ENCODE results near the gene IFNG-AS1. TPM values are rescaled to one million over a fixed set of nuclear protein-coding genes. Genes with fewer than 3 reads are reported as not detected.

The IFNG-AS1 gene
- total and polyA plus RNA-seq, 3 experiments from 2014 or later = 0.95 to 35.4 (median 1.6) TPM

DNA sequence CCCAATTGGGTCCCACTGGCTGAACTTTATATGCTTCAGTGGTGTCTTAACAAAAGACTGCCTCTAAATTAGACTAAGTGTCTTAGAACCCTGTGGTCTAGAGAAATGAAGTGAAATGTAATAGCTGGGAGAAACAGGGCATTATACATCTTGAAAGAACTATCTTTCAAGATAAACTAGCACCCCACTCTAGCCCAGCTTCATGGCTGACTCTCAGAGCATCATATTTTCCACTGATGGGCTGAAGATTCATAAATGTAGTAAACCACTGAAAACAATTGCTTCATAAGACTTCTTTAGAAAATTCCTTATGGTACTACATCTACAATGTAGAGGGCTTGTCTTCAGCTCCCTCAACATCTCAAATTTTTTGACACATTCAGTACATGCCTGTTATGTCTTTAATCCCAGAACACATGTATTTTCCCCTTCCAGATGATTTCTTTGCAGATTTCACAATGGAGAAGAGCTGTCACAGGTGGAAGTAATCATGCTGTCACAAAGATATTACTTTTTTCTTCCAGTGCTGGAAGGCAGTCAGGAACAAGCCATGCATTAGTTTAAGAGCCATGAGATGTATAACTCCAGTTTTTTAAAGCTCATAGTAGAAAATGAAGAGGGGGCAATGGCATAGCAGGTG is 48.5 kb downstream of the IFNG-AS1 start:
- Mint-ChIP-seq H3K9me3 (peaks cover 0 to 1% (median 0%) of the 10 kb centered on the region in 5 donors), H3K4me3 (no peak overlapping the region), H3K27me3 (no peaks in the 10 kb centered on the region), H3K36me3 (peaks cover 4 to 9% (median 7%) of the 10 kb centered on the region in 3 donors), H3K4me1 (peaks cover 39 to 64% (median 57%) of the 10 kb centered on the region in 3 donors), H3K27ac (peak overlapping the region in 4 of 8 donors; percentile 18 to 62 (median 50))
- H3K36me3 ChIP-seq (ENCODE audit: insufficient read depth, low read length) = no peaks in the 10 kb centered on the region
- H3K27me3 ChIP-seq (ENCODE audit: insufficient read depth, low read length, poor library complexity, severe bottlenecking) = no peaks in the 10 kb centered on the region
- no peaks in the 10 kb centered on the region for H3K9me3 ChIP-seq (ENCODE audit: low read length)
- H3K4me3 ChIP-seq (ENCODE audit: low read length) = no peak overlapping the region
- H3K4me1 ChIP-seq (ENCODE audit: insufficient read depth, low read length) = peaks cover under 1% of the 10 kb centered on the region
- no peak overlapping the region for H3K27ac ChIP-seq (ENCODE audit: low read depth, low read length)
- no peak for DNase-seq
- ChIA-PET POLR2A (no interaction called here), CTCF (interaction anchor here (0.9 to 2.8 kb wide), 5 partner anchors 48 to 682 kb away, joined by 3 to 6 read pairs (median 4); partner anchors contain the start of genes IFNG-AS1 and IL26)

DNA sequence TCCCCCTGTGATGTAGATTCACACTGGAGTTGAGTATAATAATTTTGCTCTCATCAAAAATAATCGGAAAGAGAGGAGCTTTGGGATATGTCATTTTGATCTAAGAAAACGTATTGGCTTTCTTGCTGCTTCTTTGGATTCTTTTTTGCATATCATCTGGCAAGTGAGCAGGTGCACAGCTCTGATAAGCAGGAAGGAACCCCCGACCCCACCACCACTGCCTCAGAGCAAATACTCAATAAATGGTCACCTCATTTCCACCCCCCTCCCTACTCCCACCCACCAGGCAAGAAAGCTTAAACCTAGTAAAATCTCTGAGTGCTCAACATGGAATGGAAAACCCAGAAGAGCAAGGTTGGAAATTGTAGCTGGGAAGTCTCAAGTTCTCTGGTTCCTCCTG is 49.4 kb downstream of the IFNG-AS1 start:
- ChIA-PET CTCF (interaction anchor here (0.9 to 3.2 kb wide), 9 partner anchors 13 to 279 kb away, joined by 4 to 30 read pairs (median 6); partner anchors contain the start of gene IFNG-AS1), POLR2A (no interaction called here)
- DNase-seq = no peak
- Mint-ChIP-seq H3K27me3 (no peaks in the 10 kb centered on the region), H3K4me1 (peaks cover 33 to 57% (median 49%) of the 10 kb centered on the region in 3 donors), H3K27ac (no peak overlapping the region), H3K36me3 (peaks cover 4 to 9% (median 7%) of the 10 kb centered on the region in 3 donors), H3K4me3 (no peak overlapping the region), H3K9me3 (peaks cover 0 to 1% (median 0%) of the 10 kb centered on the region in 5 donors)
- Histone ChIP-seq H3K27me3 (ENCODE audit: insufficient read depth, low read length, poor library complexity, severe bottlenecking) (no peaks in the 10 kb centered on the region), H3K36me3 (ENCODE audit: insufficient read depth, low read length) (no peaks in the 10 kb centered on the region), H3K27ac (ENCODE audit: low read depth, low read length) (no peak overlapping the region), H3K4me3 (ENCODE audit: low read length) (no peak overlapping the region), H3K9me3 (ENCODE audit: low read length) (no peaks in the 10 kb centered on the region), H3K4me1 (ENCODE audit: insufficient read depth, low read length) (no peaks in the 10 kb centered on the region)

DNA sequence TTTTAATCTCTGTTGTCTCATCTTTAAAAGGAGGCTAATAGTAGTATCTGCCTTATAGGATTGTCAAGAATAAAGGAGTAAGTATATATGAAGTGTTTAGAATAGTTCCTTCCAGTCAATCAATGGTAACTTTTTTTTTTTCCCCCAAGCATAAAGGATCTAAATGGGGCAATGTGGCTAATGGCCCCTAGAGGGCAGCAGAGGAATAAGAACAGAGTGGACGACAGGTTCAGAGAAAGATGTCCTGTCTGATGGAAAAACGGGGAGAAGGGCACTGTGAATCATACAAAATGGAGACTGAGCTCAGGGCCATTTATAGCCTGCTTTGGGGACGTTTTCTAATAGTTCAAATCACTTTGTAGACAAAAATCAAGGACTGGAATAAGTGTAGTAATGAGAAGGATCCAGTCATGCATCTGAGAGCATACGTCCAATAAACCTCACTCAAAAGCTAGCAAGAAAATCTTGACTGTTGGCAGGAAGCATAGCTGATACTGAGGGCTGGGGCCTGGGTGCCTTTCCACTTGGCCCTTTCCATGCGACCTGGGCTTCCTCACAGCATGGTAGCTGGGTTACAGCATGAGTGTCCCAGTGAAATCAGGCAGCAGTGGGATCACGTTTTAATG is 51.3 kb downstream of the IFNG-AS1 start:
- Histone ChIP-seq H3K9me3 (ENCODE audit: low read length) (no peaks in the 10 kb centered on the region), H3K4me1 (ENCODE audit: insufficient read depth, low read length) (no peaks in the 10 kb centered on the region), H3K4me3 (ENCODE audit: low read length) (no peak overlapping the region), H3K36me3 (ENCODE audit: insufficient read depth, low read length) (no peaks in the 10 kb centered on the region), H3K27me3 (ENCODE audit: insufficient read depth, low read length, poor library complexity, severe bottlenecking) (no peaks in the 10 kb centered on the region), H3K27ac (ENCODE audit: low read depth, low read length) (no peak overlapping the region)
- ChIA-PET POLR2A (interaction anchor here (0.6 to 0.7 kb wide), 2 partner anchors 50 to 118 kb away, joined by 3 read pairs; no protein-coding TSS in a partner anchor), CTCF (interaction anchor here (0.6 to 3.2 kb wide), 32 partner anchors 9 to 686 kb away, joined by 3 to 30 read pairs (median 4); partner anchors contain the start of gene IFNG)
- Mint-ChIP-seq H3K4me3 (peak overlapping the region in 2 of 7 donors; percentile 41 to 51), H3K4me1 (peaks cover 29 to 53% (median 48%) of the 10 kb centered on the region in 3 donors), H3K36me3 (peaks cover 0 to 2% (median 0%) of the 10 kb centered on the region in 3 donors), H3K27me3 (no peaks in the 10 kb centered on the region), H3K27ac (peak overlapping the region in 6 of 8 donors; percentile 8 to 75 (median 34)), H3K9me3 (peaks cover 0 to 1% (median 0%) of the 10 kb centered on the region in 5 donors)
- DNase-seq = peak; percentile 39 to 76 (median 58)

DNA sequence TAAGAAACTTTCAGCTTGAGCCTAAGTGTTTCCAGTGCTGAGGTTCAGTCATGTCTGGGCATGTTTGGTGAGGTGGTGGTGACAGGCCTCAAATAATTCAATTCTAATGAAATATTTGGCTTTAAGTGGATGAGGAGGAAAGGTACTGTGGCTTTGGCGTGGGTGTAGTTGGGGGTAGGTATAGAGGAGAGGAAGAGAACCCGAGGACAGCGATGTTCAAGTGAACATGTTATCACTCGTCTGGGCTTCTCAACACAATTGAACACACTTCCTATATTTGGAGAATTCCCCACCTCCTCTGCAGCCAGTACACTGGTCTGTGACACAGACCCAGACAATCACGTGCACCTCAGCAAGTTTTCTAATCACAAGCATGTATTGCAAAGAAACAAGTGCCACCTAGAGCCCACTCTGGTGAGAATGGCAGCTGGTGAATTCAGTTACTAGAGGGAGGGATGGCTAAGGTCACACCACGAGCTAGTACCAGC is 53.0 kb downstream of the IFNG-AS1 start:
- Mint-ChIP-seq H3K36me3 (peaks cover 2 to 7% (median 4%) of the 10 kb centered on the region in 3 donors), H3K4me1 (peaks cover 19 to 40% (median 34%) of the 10 kb centered on the region in 3 donors), H3K27me3 (no peaks in the 10 kb centered on the region), H3K4me3 (no peak overlapping the region), H3K9me3 (peaks cover 0 to 3% (median 0%) of the 10 kb centered on the region in 5 donors), H3K27ac (peak overlapping the region in 6 of 8 donors; percentile 9 to 73 (median 37))
- ChIA-PET POLR2A (no interaction called here), CTCF (interaction anchor here (0.9 kb wide), 1 partner anchor 116 kb away, joined by 4 read pairs; no protein-coding TSS in a partner anchor)
- no peak for DNase-seq
- Histone ChIP-seq H3K27ac (ENCODE audit: low read depth, low read length) (no peak overlapping the region), H3K9me3 (ENCODE audit: low read length) (no peaks in the 10 kb centered on the region), H3K4me3 (ENCODE audit: low read length) (no peak overlapping the region), H3K4me1 (ENCODE audit: insufficient read depth, low read length) (no peaks in the 10 kb centered on the region), H3K27me3 (ENCODE audit: insufficient read depth, low read length, poor library complexity, severe bottlenecking) (no peaks in the 10 kb centered on the region), H3K36me3 (ENCODE audit: insufficient read depth, low read length) (no peaks in the 10 kb centered on the region)

GRCh38 chr12:68043435-68043834 is 54.2 kb downstream of the IFNG-AS1 start:
- Mint-ChIP-seq H3K27me3 (peaks cover 0 to 2% of the 10 kb centered on the region in 2 donors), H3K4me1 (peaks cover 16 to 33% (median 26%) of the 10 kb centered on the region in 3 donors), H3K27ac (no peak overlapping the region), H3K9me3 (peaks cover 0 to 3% (median 0%) of the 10 kb centered on the region in 5 donors), H3K36me3 (peaks cover 2 to 7% (median 5%) of the 10 kb centered on the region in 3 donors), H3K4me3 (no peak overlapping the region)
- CTCF ChIA-PET = interaction anchor here (0.9 to 1.0 kb wide), 2 partner anchors 115 to 180 kb away, joined by 3 to 4 read pairs; no protein-coding TSS in a partner anchor
- H3K27me3 ChIP-seq (ENCODE audit: insufficient read depth, low read length, poor library complexity, severe bottlenecking) = no peaks in the 10 kb centered on the region
- no peak for DNase-seq
- H3K9me3 ChIP-seq (ENCODE audit: low read length) = no peaks in the 10 kb centered on the region
- H3K36me3 ChIP-seq (ENCODE audit: insufficient read depth, low read length) = no peaks in the 10 kb centered on the region
- no peak overlapping the region for H3K4me3 ChIP-seq (ENCODE audit: low read length)
- no peak overlapping the region for H3K27ac ChIP-seq (ENCODE audit: low read depth, low read length)
- POLR2A ChIA-PET = no interaction called here
- no peaks in the 10 kb centered on the region for H3K4me1 ChIP-seq (ENCODE audit: insufficient read depth, low read length)

DNA sequence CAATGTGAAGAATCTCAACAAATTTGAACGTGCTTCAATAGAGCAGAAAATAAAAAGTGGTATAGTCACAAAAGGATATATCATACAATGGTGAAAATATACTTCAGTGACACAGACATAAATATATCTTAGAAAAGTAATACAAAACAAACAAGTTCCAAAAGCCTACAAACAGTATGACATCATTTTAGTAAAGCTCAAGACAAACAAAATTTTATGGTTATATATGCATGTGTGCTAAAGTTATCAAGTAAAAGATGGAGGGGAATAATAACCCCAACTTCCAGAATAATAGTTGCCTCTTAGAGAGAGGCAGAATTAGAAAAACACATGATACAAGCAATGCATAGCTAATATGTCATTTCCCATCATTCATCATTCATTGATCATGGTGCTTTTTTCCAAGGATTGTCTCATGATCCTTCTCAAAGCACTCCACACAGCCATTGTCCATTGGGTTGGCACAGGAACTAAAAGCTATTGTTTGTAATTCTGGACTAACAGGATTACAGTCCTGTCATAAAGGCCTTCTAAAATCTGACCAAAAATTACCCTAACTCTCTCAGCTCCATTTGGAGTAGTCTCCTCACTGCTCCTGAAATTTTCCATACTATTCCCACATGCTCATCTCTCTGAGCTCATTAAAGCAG is 59.5 kb downstream of the IFNG-AS1 start:
- H3K27ac Mint-ChIP-seq = no peak overlapping the region
- Histone ChIP-seq H3K27me3 (ENCODE audit: insufficient read depth, low read length, poor library complexity, severe bottlenecking) (no peaks in the 10 kb centered on the region), H3K27ac (ENCODE audit: low read depth, low read length) (no peak overlapping the region), H3K4me1 (ENCODE audit: insufficient read depth, low read length) (no peaks in the 10 kb centered on the region), H3K9me3 (ENCODE audit: low read length) (no peaks in the 10 kb centered on the region), H3K36me3 (ENCODE audit: insufficient read depth, low read length) (no peaks in the 10 kb centered on the region), H3K4me3 (ENCODE audit: low read length) (no peak overlapping the region)
- peaks cover 0 to 3% (median 0%) of the 10 kb centered on the region in 5 donors for H3K9me3 Mint-ChIP-seq
- ChIA-PET CTCF (interaction anchor here (5.8 kb wide), 1 partner anchor 9 kb away, joined by 30 read pairs; no protein-coding TSS in a partner anchor), POLR2A (no interaction called here)
- DNase-seq = no peak
- peaks cover 0 to 5% (median 0%) of the 10 kb centered on the region in 3 donors for H3K4me1 Mint-ChIP-seq
- H3K36me3 Mint-ChIP-seq = peaks cover 2 to 10% (median 7%) of the 10 kb centered on the region in 3 donors
- peaks cover 0 to 2% of the 10 kb centered on the region in 2 donors for H3K27me3 Mint-ChIP-seq
- H3K4me3 Mint-ChIP-seq = no peak overlapping the region

DNA sequence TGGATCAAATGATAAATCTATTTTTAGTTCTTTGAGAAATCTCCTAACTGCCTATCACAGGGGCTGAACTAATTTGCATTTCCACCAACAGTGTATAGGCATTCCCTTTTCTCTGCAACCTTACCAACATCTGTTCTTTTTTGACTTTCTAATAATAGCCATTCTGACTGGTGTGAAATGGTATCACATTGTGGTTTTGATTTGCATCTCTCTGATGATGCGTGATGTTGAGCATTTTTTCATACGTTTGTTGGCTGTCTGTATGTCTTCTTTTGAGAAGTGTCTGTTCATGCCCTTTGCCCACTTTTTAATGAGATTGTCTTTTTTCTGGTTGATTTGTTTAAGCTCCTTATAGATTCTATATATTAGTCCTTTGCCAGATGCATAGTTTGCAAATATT is 67.1 kb downstream of the IFNG-AS1 start:
- no peaks in the 10 kb centered on the region for H3K27me3 ChIP-seq (ENCODE audit: insufficient read depth, low read length, poor library complexity, severe bottlenecking)
- no peaks in the 10 kb centered on the region for H3K36me3 ChIP-seq (ENCODE audit: insufficient read depth, low read length)
- DNase-seq = no peak
- Mint-ChIP-seq H3K4me1 (peaks cover 0 to 12% (median 9%) of the 10 kb centered on the region in 3 donors), H3K9me3 (peaks cover 13 to 44% (median 31%) of the 10 kb centered on the region in 5 donors), H3K27me3 (peaks cover 0 to 2% of the 10 kb centered on the region in 2 donors), H3K4me3 (no peak overlapping the region), H3K36me3 (peaks cover 11 to 52% (median 19%) of the 10 kb centered on the region in 3 donors), H3K27ac (no peak overlapping the region)
- H3K9me3 ChIP-seq (ENCODE audit: low read length) = no peaks in the 10 kb centered on the region
- ChIA-PET POLR2A (no interaction called here), CTCF (no interaction called here)
- H3K27ac ChIP-seq (ENCODE audit: low read depth, low read length) = no peak overlapping the region
- H3K4me3 ChIP-seq (ENCODE audit: low read length) = no peak overlapping the region
- no peaks in the 10 kb centered on the region for H3K4me1 ChIP-seq (ENCODE audit: insufficient read depth, low read length)
